HG03571 (cell line): Measurements from ENCODE around the gene BTN3A1.
"Not testable (repeated sequence)": the region's sequence is repeated elsewhere in the genome, so short reads cannot be mapped to it uniquely, and the experiment has no call there.

Source experiments
- ATAC-seq: cut with Tn5 transposase; IDR thresholded peaks from one replicate; pipeline ENCODE4 v1.9.1; 2021; ENCODE audit not compliant: unreplicated experiment

The BTN3A1 gene

DNA sequence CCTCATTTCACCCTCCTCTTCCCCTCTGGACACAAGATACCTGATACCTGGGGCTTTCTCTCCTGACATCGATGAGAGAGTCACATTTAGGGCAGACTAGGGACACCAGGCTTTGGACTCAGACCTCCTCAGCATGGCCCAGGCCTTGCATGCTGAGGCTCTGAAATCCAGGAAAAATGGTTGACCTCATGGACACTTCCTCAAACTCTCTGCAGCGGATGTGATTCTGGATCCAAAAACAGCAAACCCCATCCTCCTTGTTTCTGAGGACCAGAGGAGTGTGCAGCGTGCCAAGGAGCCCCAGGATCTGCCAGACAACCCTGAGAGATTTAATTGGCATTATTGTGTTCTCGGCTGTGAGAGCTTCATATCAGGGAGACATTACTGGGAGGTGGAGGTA lies 10.9 kb downstream of the BTN3A1 start:
- ATAC-seq: no peak

DNA sequence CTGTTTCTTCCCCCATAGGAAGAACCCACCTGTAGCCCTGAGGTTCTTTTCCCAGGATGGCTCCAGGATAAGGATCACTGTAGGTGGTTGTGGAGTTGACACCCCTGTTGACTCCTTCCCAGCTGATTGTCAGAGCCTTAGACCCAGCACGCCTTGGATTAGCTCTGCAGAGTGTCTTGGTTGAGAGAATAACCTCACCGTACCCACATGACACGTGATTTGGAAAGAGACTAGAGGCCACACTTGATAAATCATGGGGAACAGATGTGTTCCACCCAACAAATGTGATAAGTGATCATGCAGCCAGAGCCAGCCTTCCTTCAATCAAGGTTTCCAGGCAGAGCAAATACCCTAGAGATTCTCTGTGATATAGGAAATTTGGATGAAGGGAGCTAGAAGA lies 12.2 kb downstream of the BTN3A1 start:
- ATAC-seq: no peak

DNA sequence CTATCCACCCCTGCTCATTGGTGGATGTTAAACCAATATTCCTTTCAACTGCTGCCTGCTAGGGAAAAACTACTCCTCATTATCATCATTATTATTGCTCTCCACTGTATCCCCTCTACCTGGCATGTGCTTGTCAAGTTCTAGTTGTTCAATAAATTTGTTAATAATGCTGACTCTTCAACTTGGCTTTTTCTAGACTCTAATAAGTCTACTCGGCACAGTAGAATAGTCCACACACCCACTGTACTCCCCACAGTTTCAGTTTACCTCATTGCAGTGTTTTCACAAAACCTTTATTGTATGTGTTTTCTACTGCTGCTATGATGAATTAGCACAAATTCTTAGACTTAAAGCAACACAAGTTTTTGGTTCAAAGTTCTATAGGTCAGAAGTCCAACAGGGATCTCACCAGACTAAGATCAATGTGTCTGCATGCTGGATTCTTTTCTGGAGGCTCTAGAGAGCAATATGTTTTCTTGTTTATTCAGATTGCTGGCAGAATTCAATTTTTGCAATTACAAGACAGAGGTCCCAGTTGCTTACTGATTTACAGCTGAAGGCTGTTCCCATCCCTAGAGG lies 13.1 kb downstream of the BTN3A1 start:
- ATAC-seq: no peak

DNA sequence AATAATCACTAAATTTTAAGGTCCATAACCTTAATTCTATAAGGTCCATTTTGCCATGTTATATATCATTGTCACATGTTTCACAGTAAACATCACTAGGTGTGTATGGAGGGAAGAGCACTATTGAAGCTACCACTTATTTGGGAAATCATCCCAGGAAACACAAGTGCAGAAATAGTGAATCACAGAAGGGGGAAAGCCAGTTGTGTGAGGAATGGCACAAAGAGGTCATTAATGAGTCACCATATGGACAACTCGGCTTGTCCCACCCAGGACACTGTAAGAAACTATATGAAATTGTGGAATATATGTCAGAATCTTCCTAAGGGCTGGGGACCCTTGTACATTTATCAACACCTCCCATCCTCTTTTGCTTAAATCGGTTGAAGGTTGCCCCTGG lies 13.7 kb downstream of the BTN3A1 start:
- no peak for ATAC-seq

DNA sequence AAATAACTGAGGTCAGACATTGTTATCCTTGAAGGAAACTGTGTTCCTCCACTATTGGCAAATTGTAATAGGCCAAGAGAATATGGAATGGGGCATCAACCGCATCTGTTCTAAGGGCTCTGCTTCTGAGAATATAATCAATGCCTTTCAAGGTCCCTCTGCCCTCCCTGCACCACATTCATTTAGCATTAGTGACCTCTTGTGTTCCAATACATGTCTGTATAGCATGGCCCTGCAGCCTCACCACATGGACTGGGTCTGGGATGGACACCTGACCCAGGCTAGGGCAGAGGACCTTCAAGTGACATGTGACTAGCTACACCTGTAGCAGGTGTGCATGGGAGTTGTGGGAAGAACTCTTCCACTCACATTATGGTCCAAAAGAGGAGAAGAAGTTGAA lies 14.2 kb downstream of the BTN3A1 start:
- ATAC-seq: no peak

DNA sequence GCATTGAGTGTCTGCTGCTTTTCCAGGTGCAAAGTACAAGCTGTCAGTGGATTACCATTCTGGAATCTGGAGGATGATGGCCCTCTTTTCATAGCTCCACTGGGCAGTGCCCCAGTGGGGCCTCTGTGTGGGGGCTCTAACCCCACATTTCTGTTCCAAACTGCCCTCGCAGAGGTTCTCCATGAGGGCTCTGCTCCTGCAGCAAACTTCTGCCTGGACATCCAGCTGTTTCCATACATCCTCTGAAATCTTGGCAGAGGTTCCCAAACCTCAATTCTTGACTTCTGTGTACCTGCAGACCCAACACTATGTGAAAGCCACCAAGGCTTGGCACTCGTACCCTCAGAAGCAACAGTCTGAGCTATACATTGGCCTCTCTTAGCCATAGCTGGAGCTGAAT lies 16.0 kb downstream of the BTN3A1 start:
- ATAC-seq: not testable (repeated sequence)

DNA sequence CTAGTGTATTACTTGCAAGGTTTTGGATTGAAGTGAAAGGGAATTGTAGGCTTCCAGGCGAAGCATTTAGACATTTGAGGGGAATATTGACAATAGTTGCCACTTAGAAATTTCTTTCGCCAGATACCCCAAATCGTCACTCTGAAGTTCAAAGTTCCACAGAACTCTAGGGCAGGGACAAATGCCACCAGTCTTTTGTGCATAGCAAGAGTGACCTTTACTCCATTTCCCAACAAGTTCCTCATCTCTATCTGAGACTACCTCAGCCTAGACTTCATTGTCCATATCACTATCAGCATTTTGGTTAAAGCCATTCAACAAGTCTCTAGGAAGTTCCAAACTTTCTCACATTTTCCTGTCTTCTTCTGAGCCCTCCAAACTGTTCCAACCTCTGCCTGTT lies 16.7 kb downstream of the BTN3A1 start:
- ATAC-seq: not testable (repeated sequence)

DNA sequence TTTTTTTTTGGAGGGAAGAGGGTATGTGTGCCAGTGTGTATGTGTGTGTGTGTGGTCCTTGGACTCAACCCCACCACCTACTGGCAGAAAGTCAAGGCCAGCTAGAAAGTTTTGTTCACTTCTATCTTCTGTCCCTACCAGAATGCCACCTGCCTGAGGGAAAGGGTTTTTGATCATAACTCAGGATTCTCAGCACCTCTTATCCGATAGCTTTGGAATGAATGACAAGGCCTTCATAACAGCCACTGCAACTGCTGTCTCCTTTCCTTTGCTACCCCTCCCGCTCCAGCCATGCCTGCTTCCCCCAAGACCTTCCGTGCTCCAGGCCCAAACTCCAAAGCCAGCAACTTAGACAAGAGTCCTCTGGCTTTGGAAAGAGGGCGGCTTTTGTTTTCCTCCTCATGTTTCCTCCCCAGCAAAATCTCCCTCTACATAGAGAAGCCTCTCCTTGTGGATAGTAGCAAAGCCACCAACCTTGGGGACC lies 18.7 kb downstream of the BTN3A1 start:
- no peak for ATAC-seq

DNA sequence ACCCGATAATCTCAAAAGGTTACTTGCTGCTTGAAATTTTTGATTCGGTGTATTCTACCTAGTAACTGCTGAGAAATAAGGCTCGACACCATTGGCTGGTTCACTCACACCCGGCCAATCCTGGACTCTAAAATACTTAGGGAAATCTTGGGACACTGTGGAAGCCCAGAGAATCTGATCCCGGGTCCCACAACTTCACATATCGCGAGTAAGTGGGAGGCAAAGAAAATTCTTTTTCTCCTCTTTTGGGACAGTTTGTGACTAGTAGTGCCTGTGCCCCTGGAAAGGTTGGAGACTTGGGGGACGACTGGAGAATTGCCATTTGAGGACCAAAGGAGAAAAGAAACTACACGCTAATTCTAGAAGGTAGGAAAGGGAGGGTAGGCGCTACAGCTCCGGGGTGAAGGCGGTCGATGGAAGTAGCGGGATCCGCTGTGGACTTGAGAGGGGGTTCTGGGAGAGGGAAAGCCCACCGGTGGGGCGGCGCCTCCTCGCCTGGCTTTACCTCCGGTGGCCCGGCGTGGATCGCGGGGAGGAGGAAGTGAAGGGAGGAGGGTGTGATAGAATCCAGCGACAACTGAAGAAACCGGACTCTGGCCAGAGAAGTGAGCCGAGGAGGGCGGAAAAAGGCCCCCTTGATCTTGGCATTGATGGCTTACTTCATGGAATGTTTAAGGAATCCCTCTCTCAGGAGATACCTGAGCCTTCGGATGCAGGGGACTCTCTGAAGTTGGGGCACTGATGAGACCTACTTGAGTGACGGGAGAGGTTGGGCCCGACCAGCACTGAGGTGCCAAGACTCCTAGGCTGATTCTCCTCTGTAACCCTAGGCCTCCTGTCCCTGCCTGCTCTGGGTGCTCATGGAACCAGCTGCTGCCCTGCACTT lies 19.4 kb downstream of the BTN3A1 start:
- ATAC-seq: peak; percentile 87

DNA sequence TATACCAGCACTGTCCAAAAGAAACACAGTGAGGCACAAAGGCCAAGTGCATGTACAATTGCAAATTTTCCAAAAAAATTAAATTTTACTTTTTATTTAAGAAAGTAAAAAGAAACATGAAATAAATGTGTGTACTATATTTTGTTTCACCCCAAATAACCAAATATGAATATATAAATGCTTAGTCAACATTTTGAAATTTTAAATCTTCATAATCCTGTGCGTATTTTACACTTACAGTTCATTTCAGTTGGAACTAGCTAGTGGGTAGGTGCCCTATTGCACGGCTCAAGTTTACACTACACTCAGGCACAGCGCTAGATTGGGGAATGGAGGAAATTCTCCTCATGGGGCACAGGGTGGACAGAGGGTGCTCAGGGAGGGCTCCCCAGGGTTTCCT lies 20.3 kb downstream of the BTN3A1 start:
- no peak for ATAC-seq

DNA sequence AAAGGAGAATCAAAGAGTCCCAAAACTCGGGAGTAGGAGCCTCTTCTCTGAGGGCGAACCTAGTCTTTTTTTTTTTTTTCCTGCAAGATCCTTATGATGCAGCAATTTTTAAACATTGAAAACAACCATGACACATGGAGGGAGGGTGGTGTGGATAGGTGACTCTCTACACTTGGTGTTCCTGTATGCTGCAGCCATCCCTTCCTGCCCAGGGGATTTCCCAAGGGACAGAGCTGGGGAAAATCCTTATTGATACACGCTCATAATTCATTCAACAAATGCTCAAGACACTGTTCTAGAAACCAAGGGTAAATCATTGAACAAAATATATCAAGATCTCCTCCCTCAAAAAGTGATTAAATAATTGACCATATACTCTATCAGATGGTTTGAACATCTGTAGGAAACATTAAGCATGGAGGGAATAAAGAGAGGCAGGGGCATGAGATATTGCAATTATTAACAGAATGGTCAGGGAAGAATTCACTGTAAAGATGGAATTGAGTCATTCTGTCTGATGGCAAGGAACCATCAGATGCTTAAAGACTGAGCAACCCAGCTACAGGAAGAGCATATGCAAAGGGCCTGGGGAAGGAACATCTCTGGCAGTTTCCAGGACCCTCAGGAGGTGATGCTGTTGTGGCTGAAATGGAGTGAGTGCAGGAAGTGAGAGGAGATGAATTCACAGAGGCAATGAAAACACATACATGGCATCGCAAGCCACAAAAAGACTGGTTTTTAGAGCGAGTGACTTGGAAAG lies 24.8 kb downstream of the BTN3A1 start:
- no peak for ATAC-seq

DNA sequence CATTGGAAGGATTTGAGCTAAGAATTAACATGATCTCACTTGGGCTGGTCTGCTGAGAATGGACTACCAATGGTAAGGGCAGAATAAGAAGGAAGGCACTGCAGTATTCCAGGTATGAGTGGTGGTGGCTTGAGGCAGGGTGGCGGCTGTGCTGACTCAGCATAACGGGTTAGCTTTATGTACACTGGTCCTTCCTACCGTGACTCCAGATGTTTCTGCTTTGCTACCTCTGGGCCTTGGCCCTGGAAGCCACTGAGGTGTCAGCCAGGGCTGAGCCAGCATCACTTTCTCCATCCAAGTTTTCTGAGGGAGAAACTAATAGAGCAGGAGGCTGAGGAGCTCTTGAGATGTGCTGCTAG lies 25.4 kb downstream of the BTN3A1 start:
- ATAC-seq: no peak

DNA sequence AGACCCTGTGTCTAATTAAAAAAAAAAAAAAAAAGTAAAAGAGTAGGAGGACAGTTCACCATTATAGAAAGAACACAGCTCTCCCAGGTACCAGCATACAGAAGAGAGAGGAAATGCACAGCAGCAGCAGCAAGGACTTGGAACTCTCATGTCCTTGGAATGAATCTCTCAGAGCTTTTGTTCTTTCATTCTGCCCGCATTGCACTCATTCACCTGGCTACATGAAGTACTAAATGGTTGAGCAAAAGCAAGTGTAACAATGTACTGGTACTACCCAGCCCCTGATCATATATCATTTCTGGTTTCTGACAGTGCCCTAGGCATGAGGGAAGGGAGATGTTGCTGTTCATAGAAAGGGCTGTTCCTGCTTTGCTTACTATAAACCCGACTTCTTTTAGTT lies 26.1 kb downstream of the BTN3A1 start:
- no peak for ATAC-seq

DNA sequence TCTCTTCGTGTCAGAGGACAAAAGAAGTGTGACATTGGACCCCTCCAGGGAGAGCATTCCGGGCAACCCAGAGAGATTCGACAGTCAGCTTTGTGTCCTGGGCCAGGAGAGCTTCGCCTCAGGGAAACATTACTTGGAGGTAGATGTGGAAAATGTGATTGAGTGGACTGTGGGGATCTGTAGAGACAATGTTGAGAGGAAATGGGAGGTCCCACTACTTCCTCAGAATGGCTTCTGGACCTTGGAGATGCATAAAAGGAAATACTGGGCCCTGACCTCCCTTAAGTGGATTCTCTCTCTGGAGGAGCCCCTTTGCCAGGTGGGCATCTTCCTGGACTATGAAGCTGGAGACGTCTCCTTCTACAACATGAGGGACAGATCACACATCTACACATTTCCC lies 28.7 kb downstream of the BTN3A1 start:
- no peak for ATAC-seq

DNA sequence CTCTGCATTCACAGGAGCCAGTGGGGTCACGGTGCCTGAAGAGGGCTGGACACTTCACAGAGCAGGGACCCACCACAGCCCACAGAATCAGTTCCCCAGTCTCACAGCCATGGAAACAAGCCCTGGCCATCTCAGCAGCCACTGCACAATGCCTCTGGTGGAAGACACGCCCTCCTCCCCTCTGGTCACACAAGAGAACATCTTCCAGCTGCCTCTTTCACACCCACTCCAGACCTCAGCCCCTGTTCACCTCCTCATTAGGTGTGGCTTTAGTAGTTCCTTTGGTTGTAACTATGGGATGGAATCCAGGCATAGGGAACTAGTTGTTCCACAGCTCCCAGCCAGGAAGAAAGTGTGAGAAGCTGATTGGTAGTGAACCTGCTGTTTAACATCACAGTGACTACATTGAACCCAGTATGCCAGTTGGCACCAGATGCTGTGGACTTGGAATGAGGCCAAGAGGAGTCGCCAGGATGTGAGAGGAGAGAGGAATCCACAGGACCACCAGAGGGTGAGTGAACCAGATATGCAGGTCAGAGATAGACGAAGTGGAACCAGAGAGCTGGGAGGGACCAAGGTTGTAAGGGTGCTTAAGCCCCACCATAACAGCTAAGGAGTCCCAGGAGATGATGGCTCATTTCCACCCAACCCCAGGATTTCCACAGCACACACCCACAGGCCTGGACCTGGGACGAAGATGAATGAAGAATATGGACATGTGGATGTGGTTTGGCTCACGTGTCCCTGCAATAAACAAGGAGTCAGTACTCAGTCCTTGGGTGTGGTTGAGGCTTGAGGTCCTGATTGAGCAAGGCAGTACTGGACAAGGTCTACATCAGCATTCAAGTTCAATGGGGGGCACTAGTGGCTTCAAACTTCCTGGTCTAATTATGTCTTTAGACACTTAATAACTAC lies 29.4 kb downstream of the BTN3A1 start:
- no peak for ATAC-seq

DNA sequence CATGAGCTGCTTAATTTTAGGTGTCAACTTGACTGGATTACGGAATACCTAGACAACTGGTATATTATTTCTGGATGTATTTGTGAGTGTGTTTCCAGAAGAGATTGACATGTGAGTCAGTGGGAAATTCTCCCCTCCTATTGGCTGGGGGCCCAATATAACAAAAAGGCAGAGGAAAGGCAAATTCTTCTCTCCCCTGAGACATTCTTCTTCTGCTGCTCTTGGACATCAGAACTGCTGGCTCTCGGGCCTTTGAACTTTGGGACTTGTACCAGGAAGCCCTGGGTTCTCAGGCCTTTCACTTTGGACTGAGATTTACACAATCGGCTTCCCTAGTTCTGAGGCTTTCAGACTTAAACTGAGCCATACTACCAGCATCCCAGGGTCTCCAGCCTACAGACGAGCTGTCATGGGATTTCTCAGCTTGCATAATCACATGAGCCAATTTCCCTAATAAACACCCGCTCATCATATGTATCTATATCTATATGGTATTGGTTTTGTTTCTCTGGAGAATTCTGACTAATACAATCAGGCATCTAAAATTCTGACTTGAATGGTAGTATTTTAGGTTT lies 30.6 kb downstream of the BTN3A1 start:
- ATAC-seq: no peak

DNA sequence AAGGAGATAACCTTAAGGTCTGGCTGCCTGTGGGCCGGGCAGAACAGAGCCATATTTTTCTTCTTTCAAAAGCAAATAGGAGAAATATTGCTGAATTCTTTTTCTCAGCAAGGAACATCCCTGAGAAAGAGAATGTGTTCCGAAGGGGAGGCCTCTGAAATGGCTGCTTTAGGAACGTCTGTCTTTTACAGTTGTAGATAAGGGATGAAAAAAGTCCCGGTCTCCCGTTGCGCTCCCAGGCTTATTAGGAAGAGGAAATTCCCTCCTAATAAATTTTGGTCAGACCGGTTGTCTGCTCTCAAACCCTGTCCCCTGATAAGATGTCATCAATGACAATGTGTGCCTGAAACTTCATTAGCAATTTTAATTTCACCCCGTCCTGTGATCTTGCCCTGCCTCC lies 31.6 kb downstream of the BTN3A1 start:
- not testable (repeated sequence) for ATAC-seq

DNA sequence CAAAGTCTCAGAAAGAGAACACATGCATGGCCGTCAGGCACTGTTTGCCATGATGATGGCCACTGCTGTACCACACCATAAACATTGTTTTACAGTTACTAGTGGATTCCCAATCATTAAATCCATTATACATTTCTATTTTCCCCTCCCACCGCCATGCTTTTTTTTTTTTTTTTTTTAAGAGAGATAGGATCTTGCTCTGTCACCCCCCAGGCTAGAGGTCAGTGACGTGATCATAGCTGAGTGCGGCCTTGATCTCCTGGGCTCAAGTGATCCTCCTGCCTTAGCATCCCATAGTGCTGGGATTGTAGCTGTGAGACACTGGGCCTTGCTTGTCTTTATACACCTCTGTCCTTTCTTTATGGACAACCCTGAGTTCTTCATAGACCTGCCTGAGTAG lies 33.9 kb downstream of the BTN3A1 start:
- ATAC-seq: no peak

DNA sequence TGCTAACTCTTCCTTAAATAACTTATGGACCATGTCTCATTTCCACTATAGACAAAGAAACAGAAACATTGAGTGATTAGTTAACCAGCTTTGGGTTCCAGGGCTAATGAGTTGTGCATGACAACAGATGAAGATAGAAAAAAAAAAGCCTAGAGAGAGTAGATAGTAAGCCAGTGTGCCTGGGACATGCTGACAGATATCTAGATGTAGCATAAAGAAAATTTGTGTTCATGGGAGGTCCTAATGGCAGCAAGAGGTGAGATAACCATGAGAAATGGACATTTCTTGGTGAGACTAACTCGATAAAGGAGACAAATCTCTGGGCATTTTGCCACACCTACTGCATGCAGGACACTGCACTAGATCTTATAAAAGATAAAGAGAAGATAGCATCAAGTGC lies 35.5 kb downstream of the BTN3A1 start:
- ATAC-seq: no peak

DNA sequence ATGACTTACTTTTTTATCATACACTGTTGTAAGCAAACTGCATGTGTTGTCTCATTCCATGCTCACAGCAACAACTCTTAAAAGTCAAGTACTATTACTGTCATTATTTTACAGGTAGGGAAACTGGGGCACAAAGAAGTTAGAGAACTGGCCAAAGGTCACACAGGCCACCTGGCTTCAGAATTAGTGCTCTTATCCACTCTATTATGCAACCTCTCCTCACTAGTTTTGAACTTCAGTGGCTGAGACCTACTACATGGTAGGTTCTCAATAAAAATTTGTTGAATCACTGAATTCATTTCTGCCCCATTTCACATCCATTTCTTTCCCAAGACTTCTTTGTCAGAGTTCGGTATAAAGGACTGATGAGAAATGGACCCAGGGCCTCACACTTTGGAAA lies 35.9 kb downstream of the BTN3A1 start:
- no peak for ATAC-seq
